ENCODE data around the gene ACP3. TPM values are rescaled to one million over a fixed set of nuclear protein-coding genes. Genes with fewer than 3 reads are reported as not detected.

Gene ACP3
- polyA plus RNA-seq, 1 donor from 2014 or later, result not detected

- Histone ChIP-seq H3K36me3 (ENCODE audit: insufficient read depth, low read length) (no peaks in the 10 kb centered on the region), H3K9ac (ENCODE audit: low read length) (no peak overlapping the region), H3K79me2 (replicated peaks; ENCODE audit: insufficient read depth, low read length) (no peaks in the 10 kb centered on the region), H3K9me2 (ENCODE audit: insufficient read depth, low read length) (no peaks in the 10 kb centered on the region), H3K9me3 (ENCODE audit: low read length) (peaks cover 4% of the 10 kb centered on the region), H3K4me3 (ENCODE audit: low read length) (no peak overlapping the region), H3K4me2 (ENCODE audit: low read length) (no peak overlapping the region), H2AFZ (ENCODE audit: low read depth, low read length) (no peak overlapping the region), H3K27me3 (ENCODE audit: insufficient read depth, low read depth, low read length) (no peaks in the 10 kb centered on the region), H3F3A (ENCODE audit: insufficient read depth, low read length, poor library complexity, severe bottlenecking) (no peaks in the 10 kb centered on the region), H3K27ac (ENCODE audit: low read length) (no peak overlapping the region), H4K20me1 (ENCODE audit: insufficient read depth) (no peaks in the 10 kb centered on the region)
- TF ChIP-seq POLR2AphosphoS5 (IDR thresholded peaks at IDR 0.05) (no peak), SMC3 (conservative IDR thresholded peaks at IDR 0.05; ENCODE audit: poor library complexity) (no peak), MXI1 (conservative IDR thresholded peaks at IDR 0.05; ENCODE audit: poor library complexity, severe bottlenecking) (no peak), CTCF (IDR thresholded peaks at IDR 0.05; ENCODE audit: poor library complexity, severe bottlenecking) (no peak), TAF1 (IDR thresholded peaks at IDR 0.05; ENCODE audit: low read depth) (no peak), EZH2 (IDR thresholded peaks at IDR 0.05; ENCODE audit: borderline replicate concordance, insufficient read depth, low read length, poor library complexity, severe bottlenecking) (no peak), EP300 (conservative IDR thresholded peaks at IDR 0.05; ENCODE audit: poor library complexity, severe bottlenecking) (no peak), REST (IDR thresholded peaks at IDR 0.05; ENCODE audit: borderline replicate concordance) (no peak), RAD21 (conservative IDR thresholded peaks at IDR 0.05) (no peak)
These were observed 31.6 kb upstream of the ACP3 start for GRCh38 chr3:132285620-132285945.

- Histone ChIP-seq H3K4me3 (ENCODE audit: low read length) (no peak overlapping the region), H2AFZ (ENCODE audit: low read depth, low read length) (no peak overlapping the region), H3K4me2 (ENCODE audit: low read length) (no peak overlapping the region), H3K9ac (ENCODE audit: low read length) (no peak overlapping the region), H3K9me2 (ENCODE audit: insufficient read depth, low read length) (no peaks in the 10 kb centered on the region), H3F3A (ENCODE audit: insufficient read depth, low read length, poor library complexity, severe bottlenecking) (no peaks in the 10 kb centered on the region), H3K27me3 (ENCODE audit: insufficient read depth, low read depth, low read length) (no peaks in the 10 kb centered on the region), H3K79me2 (replicated peaks; ENCODE audit: insufficient read depth, low read length) (no peaks in the 10 kb centered on the region), H3K27ac (ENCODE audit: low read length) (no peak overlapping the region), H3K9me3 (ENCODE audit: low read length) (peaks cover 4% of the 10 kb centered on the region), H4K20me1 (ENCODE audit: insufficient read depth) (no peaks in the 10 kb centered on the region), H3K36me3 (ENCODE audit: insufficient read depth, low read length) (no peaks in the 10 kb centered on the region)
- TF ChIP-seq RAD21 (conservative IDR thresholded peaks at IDR 0.05) (no peak), TAF1 (IDR thresholded peaks at IDR 0.05; ENCODE audit: low read depth) (no peak), REST (IDR thresholded peaks at IDR 0.05; ENCODE audit: borderline replicate concordance) (no peak), CTCF (IDR thresholded peaks at IDR 0.05; ENCODE audit: poor library complexity, severe bottlenecking) (no peak), POLR2AphosphoS5 (IDR thresholded peaks at IDR 0.05) (no peak), SMC3 (conservative IDR thresholded peaks at IDR 0.05; ENCODE audit: poor library complexity) (no peak), EP300 (conservative IDR thresholded peaks at IDR 0.05; ENCODE audit: poor library complexity, severe bottlenecking) (no peak), MXI1 (conservative IDR thresholded peaks at IDR 0.05; ENCODE audit: poor library complexity, severe bottlenecking) (no peak), EZH2 (IDR thresholded peaks at IDR 0.05; ENCODE audit: borderline replicate concordance, insufficient read depth, low read length, poor library complexity, severe bottlenecking) (no peak)
These were observed 31.2 kb upstream of the ACP3 start for GRCh38 chr3:132286035-132286434.

Data from neural cell (in vitro differentiated cells).